GM18858 (cell line): ENCODE results near the gene EPSTI1.

Experiments used
- ATAC-seq: cut with Tn5 transposase; IDR thresholded peaks from one replicate; pipeline ENCODE4 v1.9.1; 2021; ENCODE audit not compliant: unreplicated experiment

EPSTI1 gene

DNA sequence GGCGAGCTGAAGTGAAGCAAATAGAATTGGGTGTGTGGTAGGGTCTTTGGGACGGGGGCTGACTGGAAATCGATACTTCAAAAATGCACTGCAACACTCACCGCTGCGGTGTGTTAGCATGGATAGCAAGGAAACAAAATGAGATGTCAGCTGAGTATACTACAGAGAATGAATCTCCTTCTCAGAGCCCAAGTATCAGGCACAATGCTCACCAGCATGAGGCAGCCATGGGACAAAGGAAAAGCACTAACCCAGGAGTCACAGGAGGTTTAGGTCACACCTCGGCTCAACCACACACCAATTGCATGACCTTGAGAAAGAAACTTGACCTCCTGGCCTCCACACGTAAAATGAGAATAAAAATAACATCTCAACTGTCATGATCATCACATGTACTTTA lies 136.6 kb downstream of the EPSTI1 start:
- no peak for ATAC-seq

DNA sequence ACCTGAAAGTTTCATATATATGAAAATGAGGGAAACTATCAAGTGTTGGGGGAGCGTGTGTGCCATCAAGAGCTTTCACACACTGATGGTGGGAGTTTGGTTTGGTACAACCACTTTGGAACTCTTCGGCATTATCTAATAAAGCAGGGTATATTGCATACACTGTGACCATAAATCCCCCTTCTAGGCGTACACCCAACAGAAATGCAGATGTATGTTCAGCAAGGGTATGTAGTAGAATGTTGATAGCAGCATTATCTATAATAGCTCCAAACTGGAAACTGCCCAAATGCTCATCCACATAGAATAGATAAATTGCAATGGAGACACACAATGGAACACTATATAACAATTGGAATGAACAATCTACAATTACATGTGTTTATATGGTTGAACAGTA lies 139.9 kb downstream of the EPSTI1 start:
- no peak for ATAC-seq

DNA sequence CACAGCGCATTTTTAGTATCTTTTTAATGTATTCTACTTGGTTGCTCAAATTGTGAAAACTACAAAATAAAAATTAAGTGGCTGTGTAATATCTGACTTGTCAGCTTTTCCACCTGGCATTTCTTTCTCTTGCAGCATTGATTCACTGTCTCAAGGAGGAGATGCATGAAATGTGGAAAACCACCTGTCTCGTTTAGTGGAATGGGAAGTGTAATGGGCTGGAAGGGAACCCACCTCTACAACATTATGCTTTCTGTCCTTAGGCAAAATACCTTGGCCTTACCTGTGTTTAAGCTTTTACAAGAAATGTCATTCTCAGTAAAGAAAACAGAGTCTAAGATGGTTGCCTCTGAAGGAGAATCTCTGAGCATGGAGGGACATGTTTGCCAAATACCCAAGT lies 142.8 kb downstream of the EPSTI1 start:
- no peak for ATAC-seq

DNA sequence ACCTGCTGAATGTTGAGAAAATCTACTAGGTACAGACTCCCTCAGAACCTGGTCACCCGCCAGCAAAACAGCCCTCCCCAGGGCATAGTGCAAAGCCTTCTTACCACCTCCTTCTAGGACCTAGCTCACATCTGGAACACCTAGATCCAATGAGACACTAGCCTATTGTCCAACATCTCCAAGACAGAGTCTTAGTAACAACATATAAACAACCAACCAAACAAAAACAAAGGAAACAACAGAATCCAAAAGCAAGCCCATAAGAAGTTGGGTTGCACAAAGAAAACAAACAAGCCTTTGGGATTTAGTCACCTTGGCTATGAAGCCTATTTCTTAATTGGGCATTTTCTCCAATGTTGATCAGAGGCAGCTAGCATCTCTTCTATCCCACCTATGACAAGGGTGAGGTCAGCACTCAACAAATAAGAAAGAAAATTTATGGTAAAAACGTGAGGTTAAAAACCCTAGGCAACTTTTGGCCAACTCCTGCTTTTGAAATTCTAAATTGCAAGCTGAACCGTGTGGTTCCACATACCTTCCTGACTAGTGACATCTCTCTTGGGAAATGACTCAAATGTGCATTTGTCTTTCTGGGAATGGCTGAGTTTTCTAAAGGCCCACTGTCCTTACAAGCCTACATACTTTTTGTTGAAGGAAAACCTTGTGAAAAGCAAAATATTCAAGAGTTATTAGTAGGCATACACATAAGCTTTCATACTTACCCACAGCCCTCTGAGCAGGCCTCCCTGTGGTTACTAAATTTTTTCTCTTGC lies 144.0 kb downstream of the EPSTI1 start:
- no peak for ATAC-seq

DNA sequence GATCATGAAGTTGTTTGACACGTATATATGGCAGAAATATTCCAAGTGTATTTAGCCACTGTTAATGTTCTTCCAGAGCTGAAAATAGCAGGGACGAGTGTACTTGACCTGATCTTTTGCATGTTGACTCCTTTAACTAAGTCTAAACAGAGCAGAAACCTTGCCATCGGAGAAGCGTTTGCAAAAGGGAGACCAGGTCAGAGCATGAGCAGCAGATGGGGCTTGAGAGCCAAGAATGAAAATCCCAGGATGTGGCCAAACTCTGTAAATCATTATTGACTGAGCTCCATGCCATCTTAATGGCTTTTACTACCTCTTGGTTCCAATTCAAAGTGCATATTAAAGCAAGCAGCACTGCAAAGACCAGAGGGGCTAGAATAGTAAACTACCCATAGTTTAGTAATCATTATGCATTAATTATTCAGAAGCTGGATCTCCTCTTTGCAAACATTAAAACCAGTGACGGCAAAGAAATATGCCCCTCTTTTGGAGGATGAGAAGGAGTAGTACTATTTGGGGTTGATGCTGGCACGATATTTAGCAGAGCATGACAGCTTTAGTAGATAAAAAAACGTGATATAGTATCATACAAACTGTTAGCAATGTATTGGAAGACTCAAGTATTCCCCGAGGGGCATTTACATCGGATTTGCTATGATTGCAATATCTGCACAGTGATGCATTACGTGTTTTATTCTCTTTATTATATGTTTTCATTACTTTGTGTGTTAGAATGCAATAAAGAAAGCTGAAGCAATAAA lies 154.9 kb downstream of the EPSTI1 start:
- no peak for ATAC-seq
